Measurements from ENCODE around the gene TMEM250.

TMEM250 gene

GRCh38 chr9:136087741-136088480 is 30.8 kb downstream of the TMEM250 start:
- in situ Hi-C loops (cut with HindIII; ENCODE audit: low sequenced_read_pairs): no loop called here
- H3K4me3 ChIP-seq (ENCODE audit: low read depth, low read length): no peak overlapping the region
- DNase-seq (ENCODE audit: low read depth, low spot score): no peak
- no peak for TF ChIP-seq CTCF (IDR thresholded peaks at IDR 0.05; ENCODE audit: low read depth, low read length)

GRCh38 chr9:136086951-136087740 is 31.5 kb downstream of the TMEM250 start:
- TF ChIP-seq CTCF (IDR thresholded peaks at IDR 0.05; ENCODE audit: low read depth, low read length): no peak
- no peak for DNase-seq (ENCODE audit: low read depth, low spot score)
- in situ Hi-C loops (cut with HindIII; ENCODE audit: low sequenced_read_pairs): no loop called here
- no peak overlapping the region for H3K4me3 ChIP-seq (ENCODE audit: low read depth, low read length)

- in situ Hi-C loops (cut with HindIII; ENCODE audit: low sequenced_read_pairs): no loop called here
- TF ChIP-seq CTCF (IDR thresholded peaks at IDR 0.05; ENCODE audit: low read depth, low read length): no peak
- no peak overlapping the region for H3K4me3 ChIP-seq (ENCODE audit: low read depth, low read length)
- no peak for DNase-seq (ENCODE audit: low read depth, low spot score)
These were observed 32.3 kb downstream of the TMEM250 start for GRCh38 chr9:136086213-136086881.

- no peak for TF ChIP-seq CTCF (IDR thresholded peaks at IDR 0.05; ENCODE audit: low read depth, low read length)
- in situ Hi-C loops (cut with HindIII; ENCODE audit: low sequenced_read_pairs): no loop called here
- DNase-seq (ENCODE audit: low read depth, low spot score): no peak
- no peak overlapping the region for H3K4me3 ChIP-seq (ENCODE audit: low read depth, low read length)
These were observed 32.9 kb downstream of the TMEM250 start for GRCh38 chr9:136085815-136086212.

- in situ Hi-C loops (cut with HindIII; ENCODE audit: low sequenced_read_pairs): no loop called here
- no peak for TF ChIP-seq CTCF (IDR thresholded peaks at IDR 0.05; ENCODE audit: low read depth, low read length)
- no peak overlapping the region for H3K4me3 ChIP-seq (ENCODE audit: low read depth, low read length)
These were observed 34.4 kb downstream of the TMEM250 start for GRCh38 chr9:136084063-136084944.

More at GRCh38 chr9:136084063-136084944, 34.4 kb downstream of the TMEM250 start:
- DNase-seq (ENCODE audit: low read depth, low spot score): no peak

Data from astrocyte of the spinal cord (primary cell).